ENCODE data around the gene FAM120B.

The FAM120B gene

DNA sequence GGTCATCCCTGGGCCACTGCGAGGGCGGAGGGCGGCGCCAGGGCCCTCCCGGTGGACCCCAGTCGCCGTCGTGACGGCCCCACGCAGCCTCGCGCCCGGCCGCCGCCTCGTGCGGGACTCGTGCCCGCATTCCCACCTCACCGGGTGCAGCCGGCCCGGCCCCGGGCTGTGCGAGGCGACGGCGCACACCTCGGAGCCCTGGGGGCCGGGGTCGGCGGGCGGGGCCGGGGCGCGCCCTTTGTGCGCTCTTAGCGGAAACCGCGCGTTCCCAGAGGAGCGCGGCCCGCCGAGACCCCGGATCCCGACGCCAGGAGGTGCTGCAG lies 10.2 kb upstream of the FAM120B start:
- Histone ChIP-seq H3K4me3 (ENCODE audit: low read depth in 1 of 2, low read length in 2 of 2) (no peak overlapping the region), H3K27me3 (ENCODE audit: control insufficient read depth in 1 of 2, insufficient read depth in 2 of 2, low read length in 2 of 2) (peaks cover 45 to 81% of the 10 kb centered on the region in 2 donors), H3K4me1 (ENCODE audit: insufficient read depth, low read length) (peaks cover 24% of the 10 kb centered on the region), H3K9me3 (ENCODE audit: low read length) (no peaks in the 10 kb centered on the region), H3K36me3 (ENCODE audit: insufficient read depth, low read length) (no peaks in the 10 kb centered on the region), H3K9ac (ENCODE audit: low read length) (no peak overlapping the region), H3K27ac (ENCODE audit: low read depth, low read length) (no peak overlapping the region)

GRCh38 chr6:170296746-170297575 lies 9.6 kb upstream of the FAM120B start:
- H3K9me3 ChIP-seq (ENCODE audit: low read length): no peaks in the 10 kb centered on the region

GRCh38 chr6:170297576-170298330 lies 8.8 kb upstream of the FAM120B start:
- Histone ChIP-seq H3K4me1 (ENCODE audit: insufficient read depth, low read length) (peaks cover 13% of the 10 kb centered on the region), H3K9ac (ENCODE audit: low read length) (no peak overlapping the region), H3K27me3 (ENCODE audit: control insufficient read depth in 1 of 2, insufficient read depth in 2 of 2, low read length in 2 of 2) (peaks cover 35 to 67% of the 10 kb centered on the region in 2 donors), H3K4me3 (ENCODE audit: low read depth in 1 of 2, low read length in 2 of 2) (no peak overlapping the region), H3K36me3 (ENCODE audit: insufficient read depth, low read length) (no peaks in the 10 kb centered on the region), H3K27ac (ENCODE audit: low read depth, low read length) (no peak overlapping the region), H3K9me3 (ENCODE audit: low read length) (no peaks in the 10 kb centered on the region)

More at GRCh38 chr6:170296746-170297575, 9.6 kb upstream of the FAM120B start:
- Histone ChIP-seq H3K9ac (ENCODE audit: low read length) (no peak overlapping the region), H3K27me3 (ENCODE audit: control insufficient read depth in 1 of 2, insufficient read depth in 2 of 2, low read length in 2 of 2) (peaks cover 43 to 75% of the 10 kb centered on the region in 2 donors), H3K27ac (ENCODE audit: low read depth, low read length) (no peak overlapping the region), H3K4me1 (ENCODE audit: insufficient read depth, low read length) (peaks cover 21% of the 10 kb centered on the region), H3K36me3 (ENCODE audit: insufficient read depth, low read length) (no peaks in the 10 kb centered on the region), H3K4me3 (ENCODE audit: low read depth in 1 of 2, low read length in 2 of 2) (no peak overlapping the region)

GRCh38 chr6:170298688-170299087 lies 7.9 kb upstream of the FAM120B start:
- H3K4me3 ChIP-seq (ENCODE audit: low read depth in 1 of 2, low read length in 2 of 2): no peak overlapping the region
- no peaks in the 10 kb centered on the region for H3K9me3 ChIP-seq (ENCODE audit: low read length)
- peaks cover 9% of the 10 kb centered on the region for H3K4me1 ChIP-seq (ENCODE audit: insufficient read depth, low read length)
- no peak overlapping the region for H3K27ac ChIP-seq (ENCODE audit: low read depth, low read length)
- peaks cover 25 to 60% of the 10 kb centered on the region in 2 donors for H3K27me3 ChIP-seq (ENCODE audit: control insufficient read depth in 1 of 2, insufficient read depth in 2 of 2, low read length in 2 of 2)
- no peaks in the 10 kb centered on the region for H3K36me3 ChIP-seq (ENCODE audit: insufficient read depth, low read length)
- no peak overlapping the region for H3K9ac ChIP-seq (ENCODE audit: low read length)

DNA sequence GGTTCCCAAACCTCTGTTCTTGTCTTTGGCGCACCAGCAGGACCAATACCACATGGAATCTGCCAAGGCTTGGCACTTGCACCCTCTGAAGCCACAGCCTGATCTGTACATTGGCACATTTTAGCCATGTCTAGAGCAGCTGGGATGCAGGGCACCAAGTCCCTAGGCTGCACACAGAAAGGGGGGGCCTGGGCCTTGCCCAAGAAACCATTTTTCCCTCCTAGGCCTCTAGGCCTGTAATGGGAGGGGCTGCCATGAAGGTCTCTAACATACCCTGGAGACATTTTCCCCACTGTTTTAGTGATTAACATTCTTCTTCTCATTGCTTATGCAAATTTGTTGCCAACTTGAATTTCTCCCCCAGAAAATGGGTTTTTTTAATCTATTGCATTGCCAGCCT lies 5.4 kb upstream of the FAM120B start:
- Histone ChIP-seq H3K27me3 (ENCODE audit: control insufficient read depth in 1 of 2, insufficient read depth in 2 of 2, low read length in 2 of 2) (peaks cover 7 to 35% of the 10 kb centered on the region in 2 donors), H3K36me3 (ENCODE audit: insufficient read depth, low read length) (no peaks in the 10 kb centered on the region), H3K4me1 (ENCODE audit: insufficient read depth, low read length) (peaks cover 12% of the 10 kb centered on the region), H3K27ac (ENCODE audit: low read depth, low read length) (no peak overlapping the region), H3K9me3 (ENCODE audit: low read length) (no peaks in the 10 kb centered on the region), H3K9ac (ENCODE audit: low read length) (no peak overlapping the region), H3K4me3 (ENCODE audit: low read depth in 1 of 2, low read length in 2 of 2) (no peak overlapping the region)

- H3K27ac ChIP-seq (ENCODE audit: low read depth, low read length): peak overlapping the region; percentile 86
- H3K9ac ChIP-seq (ENCODE audit: low read length): peak overlapping the region; percentile 53
- H3K36me3 ChIP-seq (ENCODE audit: insufficient read depth, low read length): peaks cover 5% of the 10 kb centered on the region
- H3K4me1 ChIP-seq (ENCODE audit: insufficient read depth, low read length): peaks cover 28% of the 10 kb centered on the region
- no peaks in the 10 kb centered on the region for H3K27me3 ChIP-seq (ENCODE audit: control insufficient read depth in 1 of 2, insufficient read depth in 2 of 2, low read length in 2 of 2)
- no peaks in the 10 kb centered on the region for H3K9me3 ChIP-seq (ENCODE audit: low read length)
- H3K4me3 ChIP-seq (ENCODE audit: low read depth in 1 of 2, low read length in 2 of 2): peak overlapping the region; percentile 91 to 96
Observed at GRCh38 chr6:170305805-170306323, 694 bp upstream of the FAM120B start.

DNA sequence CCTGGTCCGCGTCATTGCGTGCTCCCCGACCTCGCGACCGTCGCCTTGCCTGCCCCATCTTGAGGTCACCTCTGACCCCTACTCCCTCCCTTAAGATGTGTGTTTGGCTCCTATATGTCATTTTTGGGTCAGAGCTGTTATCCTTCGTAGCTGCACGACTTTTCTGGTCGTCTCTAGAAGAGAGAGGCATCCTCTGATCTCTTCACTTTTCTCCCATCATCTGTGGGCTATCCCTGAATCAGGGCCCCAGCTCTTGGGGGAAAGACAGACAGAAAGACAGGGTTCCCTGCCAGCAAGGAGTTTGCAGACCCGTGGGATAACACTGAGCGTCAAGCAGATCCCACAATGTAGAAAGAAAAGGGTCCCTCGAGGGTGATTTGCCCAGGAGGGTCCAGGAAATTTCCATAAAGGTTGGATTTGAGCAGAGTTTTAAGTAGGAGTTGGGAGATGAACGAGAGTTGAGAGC lies 555 bp downstream of the FAM120B start:
- peaks cover 28% of the 10 kb centered on the region for H3K4me1 ChIP-seq (ENCODE audit: insufficient read depth, low read length)
- H3K9ac ChIP-seq (ENCODE audit: low read length): peak overlapping the region; percentile 90
- H3K27me3 ChIP-seq (ENCODE audit: control insufficient read depth in 1 of 2, insufficient read depth in 2 of 2, low read length in 2 of 2): no peaks in the 10 kb centered on the region
- H3K4me3 ChIP-seq (ENCODE audit: low read depth in 1 of 2, low read length in 2 of 2): peak overlapping the region; percentile 91 to 96
- peak overlapping the region; percentile 86 for H3K27ac ChIP-seq (ENCODE audit: low read depth, low read length)
- H3K36me3 ChIP-seq (ENCODE audit: insufficient read depth, low read length): peaks cover 5% of the 10 kb centered on the region
- H3K9me3 ChIP-seq (ENCODE audit: low read length): no peaks in the 10 kb centered on the region

DNA sequence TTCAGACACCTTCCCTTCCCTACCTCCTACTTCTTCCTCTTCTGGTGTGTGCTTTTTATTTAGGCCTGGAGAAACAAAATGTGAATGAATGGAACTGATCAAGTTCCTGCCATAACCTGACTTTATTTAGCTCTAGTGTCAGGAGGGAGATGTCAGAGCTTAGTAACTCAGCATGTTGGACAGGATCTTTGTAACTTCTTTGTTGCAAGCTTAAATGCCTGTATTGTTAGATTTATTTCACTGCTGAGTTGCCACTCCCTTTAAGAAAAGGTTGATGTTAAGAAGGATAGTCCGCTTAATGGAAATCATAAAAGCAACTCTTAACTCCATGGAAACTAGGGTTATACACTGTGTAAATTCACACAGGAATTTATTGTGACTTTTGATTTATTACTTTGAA lies 2.2 kb downstream of the FAM120B start:
- H3K9ac ChIP-seq (ENCODE audit: low read length): no peak overlapping the region
- no peak overlapping the region for H3K4me3 ChIP-seq (ENCODE audit: low read depth in 1 of 2, low read length in 2 of 2)
- H3K9me3 ChIP-seq (ENCODE audit: low read length): no peaks in the 10 kb centered on the region
- peaks cover 5% of the 10 kb centered on the region for H3K36me3 ChIP-seq (ENCODE audit: insufficient read depth, low read length)
- no peak overlapping the region for H3K27ac ChIP-seq (ENCODE audit: low read depth, low read length)
- H3K27me3 ChIP-seq (ENCODE audit: control insufficient read depth in 1 of 2, insufficient read depth in 2 of 2, low read length in 2 of 2): no peaks in the 10 kb centered on the region
- peaks cover 28% of the 10 kb centered on the region for H3K4me1 ChIP-seq (ENCODE audit: insufficient read depth, low read length)

GRCh38 chr6:170311696-170312095 lies 5.1 kb downstream of the FAM120B start:
- Histone ChIP-seq H3K27me3 (ENCODE audit: control insufficient read depth in 1 of 2, insufficient read depth in 2 of 2, low read length in 2 of 2) (no peaks in the 10 kb centered on the region), H3K27ac (ENCODE audit: low read depth, low read length) (no peak overlapping the region), H3K9me3 (ENCODE audit: low read length) (no peaks in the 10 kb centered on the region), H3K36me3 (ENCODE audit: insufficient read depth, low read length) (peaks cover 5% of the 10 kb centered on the region), H3K4me3 (ENCODE audit: low read depth in 1 of 2, low read length in 2 of 2) (no peak overlapping the region), H3K9ac (ENCODE audit: low read length) (no peak overlapping the region), H3K4me1 (ENCODE audit: insufficient read depth, low read length) (peaks cover 23% of the 10 kb centered on the region)

DNA sequence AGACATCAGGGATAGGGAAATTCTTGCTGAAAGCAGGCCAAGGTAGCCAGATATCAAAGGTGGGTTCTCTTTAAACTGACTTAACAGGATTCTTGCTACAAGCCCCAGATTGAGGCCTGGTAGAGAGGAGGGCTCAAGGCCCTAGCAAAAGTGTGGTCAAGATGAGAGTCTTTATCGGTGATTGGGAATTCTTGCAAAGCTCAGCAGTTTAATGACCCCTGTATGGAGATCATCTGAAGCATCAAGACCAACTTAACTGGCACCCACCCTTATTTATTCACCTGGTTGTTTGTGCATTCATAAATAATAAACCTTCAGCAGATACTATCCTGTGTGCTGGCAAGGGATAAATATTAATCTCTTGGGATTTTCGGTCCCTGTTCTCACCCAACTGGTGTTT lies 6.3 kb downstream of the FAM120B start:
- Histone ChIP-seq H3K36me3 (ENCODE audit: insufficient read depth, low read length) (peaks cover 5% of the 10 kb centered on the region), H3K9me3 (ENCODE audit: low read length) (no peaks in the 10 kb centered on the region), H3K9ac (ENCODE audit: low read length) (no peak overlapping the region), H3K4me1 (ENCODE audit: insufficient read depth, low read length) (peaks cover 15% of the 10 kb centered on the region), H3K27ac (ENCODE audit: low read depth, low read length) (no peak overlapping the region), H3K27me3 (ENCODE audit: control insufficient read depth in 1 of 2, insufficient read depth in 2 of 2, low read length in 2 of 2) (no peaks in the 10 kb centered on the region), H3K4me3 (ENCODE audit: low read depth in 1 of 2, low read length in 2 of 2) (no peak overlapping the region)

DNA sequence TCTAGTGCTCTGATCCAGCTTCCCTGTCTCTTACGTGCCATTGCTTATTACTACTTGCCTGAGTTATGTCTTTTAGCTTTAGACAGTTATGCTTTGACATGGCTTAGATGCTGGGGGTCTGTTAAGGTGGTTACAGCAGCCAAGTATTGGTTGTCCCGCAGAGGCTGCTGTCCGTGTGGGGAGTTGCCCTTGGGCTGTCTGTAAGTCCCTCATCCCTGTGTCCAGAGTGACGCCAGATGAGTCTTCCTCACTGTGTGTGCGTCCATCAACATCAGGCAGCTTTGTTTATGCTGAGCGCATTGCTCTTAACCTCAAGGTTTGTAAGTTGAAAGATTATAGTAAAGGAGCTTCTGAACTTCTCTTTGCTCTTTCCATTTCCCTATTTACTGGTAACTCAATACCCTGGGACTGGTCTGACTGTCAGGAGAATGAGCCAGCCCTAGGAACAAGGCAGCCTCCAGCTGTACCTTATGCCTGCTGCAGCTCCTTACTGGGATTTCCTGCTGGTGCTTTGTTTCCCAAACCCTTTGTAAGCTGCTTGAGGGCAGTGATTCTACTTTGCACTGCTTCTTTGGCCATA lies 7.2 kb downstream of the FAM120B start:
- Histone ChIP-seq H3K27ac (ENCODE audit: low read depth, low read length) (no peak overlapping the region), H3K9ac (ENCODE audit: low read length) (no peak overlapping the region), H3K36me3 (ENCODE audit: insufficient read depth, low read length) (peaks cover 7% of the 10 kb centered on the region), H3K4me1 (ENCODE audit: insufficient read depth, low read length) (peaks cover 6% of the 10 kb centered on the region), H3K27me3 (ENCODE audit: control insufficient read depth in 1 of 2, insufficient read depth in 2 of 2, low read length in 2 of 2) (no peaks in the 10 kb centered on the region), H3K4me3 (ENCODE audit: low read depth in 1 of 2, low read length in 2 of 2) (no peak overlapping the region), H3K9me3 (ENCODE audit: low read length) (no peaks in the 10 kb centered on the region)
